Vagina (tissue), 2 donors: ENCODE data around the gene GSX2.
"Not testable (repeated sequence)": the region's sequence is repeated elsewhere in the genome, so short reads cannot be mapped to it uniquely, and the experiment has no call there.

Experiments
- CTCF ChIP-seq, 3 experiments: fragments of 450-650 bp in 2 of 3; fragments of 200-600 bp in 1 of 3; sonication (generic) in 1 of 3; IDR thresholded peaks; one replicate each; pipeline ENCODE4 v1.5.1; 2017 to 2019; ENCODE audit warnings: antibody characterized with exemption in 3 of 3, mild to moderate bottlenecking in 2 of 3, moderate library complexity in 2 of 3
- POLR2A ChIP-seq, 2 donors: fragments of 450-650 bp; IDR thresholded peaks; one replicate each; pipeline ENCODE4 v1.6.1; 2017; ENCODE audit warnings: antibody characterized with exemption in 2 of 2, mild to moderate bottlenecking in 2 of 2, moderate library complexity in 2 of 2
- POLR2AphosphoS5 ChIP-seq, 2 donors: sonication (generic); formaldehyde crosslinking; IDR thresholded peaks; one replicate each; pipeline ENCODE4 v1.9.0; 2017; ENCODE audit warnings: antibody characterized with exemption in 2 of 2, mild to moderate bottlenecking in 2 of 2, low read depth in 1 of 2; ENCODE audit not compliant: insufficient read depth in 1 of 2

DNA sequence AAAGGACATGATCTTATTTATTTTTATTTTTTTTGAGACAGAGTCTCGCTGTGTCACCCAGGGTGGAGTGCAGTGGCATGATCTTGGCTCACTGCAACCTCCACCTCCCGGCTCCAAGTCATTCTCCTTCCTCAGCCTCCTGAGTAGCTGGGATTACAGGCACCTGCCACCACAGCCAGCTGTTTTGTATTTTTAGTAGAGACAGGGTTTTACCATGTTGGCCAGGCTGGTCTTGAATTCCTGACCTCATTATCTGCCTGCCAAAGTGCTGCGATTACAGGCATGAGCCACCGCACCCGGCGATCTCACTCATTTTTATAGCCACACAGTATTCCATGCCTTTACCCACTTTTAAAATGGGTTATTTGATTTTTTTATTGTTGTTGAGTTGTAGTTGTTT, 16.3 kb downstream of the GSX2 start:
- TF ChIP-seq CTCF (IDR thresholded peaks at IDR 0.05); POLR2A (IDR thresholded peaks at IDR 0.05); POLR2AphosphoS5 (IDR thresholded peaks at IDR 0.05; ENCODE audit: insufficient read depth in 1 of 2, low read depth in 1 of 2): not testable (repeated sequence)
